ENCODE results near the gene PTCH1. TPM values are rescaled to one million over a fixed set of nuclear protein-coding genes. Genes with fewer than 3 reads are reported as not detected.

PTCH1 gene
- polyA plus RNA-seq, 3 donors = not detected

DNA sequence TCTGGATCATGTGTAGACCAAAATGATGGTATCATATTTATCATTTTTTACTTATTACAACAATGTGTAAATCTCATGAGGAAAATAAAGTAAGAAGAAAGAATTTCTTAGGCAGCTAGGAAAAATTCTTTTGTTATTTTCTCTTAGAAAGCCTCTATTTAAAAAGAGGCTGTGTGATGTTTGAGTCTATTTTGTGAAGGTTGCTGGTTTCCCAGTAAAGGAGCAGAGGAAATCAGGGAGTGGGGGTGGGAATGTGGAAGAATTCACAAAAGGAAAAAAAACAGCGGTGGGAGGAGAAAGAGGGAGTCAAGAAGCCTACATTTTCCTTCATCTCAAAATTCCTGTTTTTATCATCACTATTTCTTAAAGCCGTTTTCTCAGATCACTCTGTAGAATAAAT, 20.1 kb downstream of the PTCH1 start:
- Mint-ChIP-seq H3K36me3 (no peaks in the 10 kb centered on the region), H3K27ac (no peak overlapping the region), H3K4me1 (peaks cover 7% of the 10 kb centered on the region), H3K27me3 (ENCODE audit: low read depth in 3 of 3) (peaks cover 39 to 81% (median 48%) of the 10 kb centered on the region in 3 donors), H3K9me3 (peaks cover 0 to 2% (median 0%) of the 10 kb centered on the region in 7 donors), H3K4me3 (no peak overlapping the region)
- Histone ChIP-seq H3K79me2 (ENCODE audit: insufficient read depth, low read length) (no peaks in the 10 kb centered on the region), H4K20me1 (ENCODE audit: insufficient read depth, low read length) (no peaks in the 10 kb centered on the region), H3K4me1 (ENCODE audit: control insufficient read depth in 1 of 2, insufficient read depth in 2 of 2, low read length in 2 of 2) (no peaks in the 10 kb centered on the region), H3K9ac (ENCODE audit: insufficient read depth, low read length, poor library complexity, severe bottlenecking) (no peak overlapping the region), H3K9me3 (replicated peaks in 1 of 2; ENCODE audit: control insufficient read depth in 1 of 2, insufficient read depth in 1 of 2, low read length in 2 of 2) (no peaks in the 10 kb centered on the region), H3K27me3 (ENCODE audit: control insufficient read depth in 2 of 2, insufficient read depth in 2 of 2, low read length in 2 of 2) (peaks cover 28 to 55% of the 10 kb centered on the region in 2 donors), H3K4me2 (replicated peaks; ENCODE audit: extremely low read depth, low read length, poor library complexity, severe bottlenecking) (no peak overlapping the region), H3K36me3 (replicated peaks in 1 of 2; ENCODE audit: control insufficient read depth in 1 of 2, insufficient read depth in 2 of 2, low read length in 2 of 2) (no peaks in the 10 kb centered on the region), H3K4me3 (replicated peaks in 1 of 3; ENCODE audit: low read depth in 2 of 3, low read length in 3 of 3) (no peak overlapping the region), H2AFZ (ENCODE audit: insufficient read depth, low read depth, low read length, poor library complexity, severe bottlenecking) (no peak overlapping the region), H3K27ac (ENCODE audit: low read depth in 1 of 2, low read length in 2 of 2) (no peak overlapping the region)
- TF ChIP-seq, protein P1, sequence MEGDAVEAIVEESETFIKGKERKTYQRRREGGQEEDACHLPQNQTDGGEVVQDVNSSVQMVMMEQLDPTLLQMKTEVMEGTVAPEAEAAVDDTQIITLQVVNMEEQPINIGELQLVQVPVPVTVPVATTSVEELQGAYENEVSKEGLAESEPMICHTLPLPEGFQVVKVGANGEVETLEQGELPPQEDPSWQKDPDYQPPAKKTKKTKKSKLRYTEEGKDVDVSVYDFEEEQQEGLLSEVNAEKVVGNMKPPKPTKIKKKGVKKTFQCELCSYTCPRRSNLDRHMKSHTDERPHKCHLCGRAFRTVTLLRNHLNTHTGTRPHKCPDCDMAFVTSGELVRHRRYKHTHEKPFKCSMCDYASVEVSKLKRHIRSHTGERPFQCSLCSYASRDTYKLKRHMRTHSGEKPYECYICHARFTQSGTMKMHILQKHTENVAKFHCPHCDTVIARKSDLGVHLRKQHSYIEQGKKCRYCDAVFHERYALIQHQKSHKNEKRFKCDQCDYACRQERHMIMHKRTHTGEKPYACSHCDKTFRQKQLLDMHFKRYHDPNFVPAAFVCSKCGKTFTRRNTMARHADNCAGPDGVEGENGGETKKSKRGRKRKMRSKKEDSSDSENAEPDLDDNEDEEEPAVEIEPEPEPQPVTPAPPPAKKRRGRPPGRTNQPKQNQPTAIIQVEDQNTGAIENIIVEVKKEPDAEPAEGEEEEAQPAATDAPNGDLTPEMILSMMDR (IDR thresholded peaks at IDR 0.05) = no peak
- intact Hi-C loops (cut with micrococcal nuclease) = no loop called here
- WGBS (ENCODE audit: insufficient coverage) = 67% methylated on average over 1 of the region's 2 CpGs
- no peak for DNase-seq

DNA sequence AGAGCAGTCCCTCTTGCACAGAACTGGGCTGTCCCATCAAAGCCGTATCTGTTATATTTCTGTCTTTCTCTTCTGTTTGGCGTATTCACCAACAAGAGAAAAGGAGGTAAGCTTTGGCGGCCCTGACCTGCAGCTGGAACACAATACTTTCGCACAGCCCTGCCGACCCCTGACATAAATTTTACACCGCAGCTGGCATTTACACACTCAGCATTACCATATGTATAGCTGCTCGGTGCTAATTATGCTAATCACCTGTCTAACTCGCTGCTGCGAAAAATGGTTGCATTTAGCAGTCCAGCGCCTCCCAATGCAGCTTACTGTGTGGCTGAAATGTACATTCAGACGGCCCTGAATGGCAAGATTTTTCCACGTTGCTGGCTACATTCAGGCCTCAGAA, 20.8 kb downstream of the PTCH1 start:
- Histone ChIP-seq H3K4me3 (replicated peaks in 1 of 3; ENCODE audit: low read depth in 2 of 3, low read length in 3 of 3) (no peak overlapping the region), H3K79me2 (ENCODE audit: insufficient read depth, low read length) (no peaks in the 10 kb centered on the region), H3K36me3 (replicated peaks in 1 of 2; ENCODE audit: control insufficient read depth in 1 of 2, insufficient read depth in 2 of 2, low read length in 2 of 2) (no peaks in the 10 kb centered on the region), H3K9ac (ENCODE audit: insufficient read depth, low read length, poor library complexity, severe bottlenecking) (no peak overlapping the region), H3K27ac (ENCODE audit: low read depth in 1 of 2, low read length in 2 of 2) (no peak overlapping the region), H3K4me1 (ENCODE audit: control insufficient read depth in 1 of 2, insufficient read depth in 2 of 2, low read length in 2 of 2) (no peaks in the 10 kb centered on the region), H2AFZ (ENCODE audit: insufficient read depth, low read depth, low read length, poor library complexity, severe bottlenecking) (no peak overlapping the region), H3K4me2 (replicated peaks; ENCODE audit: extremely low read depth, low read length, poor library complexity, severe bottlenecking) (no peak overlapping the region), H3K9me3 (replicated peaks in 1 of 2; ENCODE audit: control insufficient read depth in 1 of 2, insufficient read depth in 1 of 2, low read length in 2 of 2) (no peaks in the 10 kb centered on the region), H4K20me1 (ENCODE audit: insufficient read depth, low read length) (no peaks in the 10 kb centered on the region), H3K27me3 (ENCODE audit: control insufficient read depth in 2 of 2, insufficient read depth in 2 of 2, low read length in 2 of 2) (peaks cover 20 to 54% of the 10 kb centered on the region in 2 donors)
- Mint-ChIP-seq H3K27ac (no peak overlapping the region), H3K27me3 (ENCODE audit: low read depth in 3 of 3) (peaks cover 34 to 77% (median 44%) of the 10 kb centered on the region in 3 donors), H3K4me3 (peak overlapping the region in 1 of 2 donors; percentile 11), H3K9me3 (peaks cover 0 to 2% (median 0%) of the 10 kb centered on the region in 7 donors), H3K36me3 (no peaks in the 10 kb centered on the region), H3K4me1 (peaks cover 7% of the 10 kb centered on the region)
- TF ChIP-seq, protein P1 (IDR thresholded peaks at IDR 0.05) = no peak
- intact Hi-C loops (cut with micrococcal nuclease) = no loop called here
- DNase-seq = no peak
- WGBS (ENCODE audit: insufficient coverage) = 81% methylated on average over 11 of the region's 12 CpGs

Data from CD14-positive monocyte (primary cell).